ENCODE results near the gene ASIP. TPM values are rescaled to one million over a fixed set of nuclear protein-coding genes. Genes with fewer than 3 reads are reported as not detected.

ASIP gene
- total and polyA plus RNA-seq, 2 of the 4 experiments (the other 2 are of a cell fraction): not detected

- H2BK120ac ChIP-seq (ENCODE audit: low read depth, low read length): no peak overlapping the region
- TF ChIP-seq MAZ (IDR thresholded peaks at IDR 0.05; ENCODE audit: borderline replicate concordance, low read depth, low read length): no peak
- no peak for TF ChIP-seq CEBPB (IDR thresholded peaks at IDR 0.05; ENCODE audit: low read depth, low read length)
- no peak for TF ChIP-seq FOS (IDR thresholded peaks at IDR 0.05; ENCODE audit: low read depth, low read length)
- TF ChIP-seq NFE2L2 (IDR thresholded peaks at IDR 0.05; ENCODE audit: low read depth, low read length): no peak
- no peak for TF ChIP-seq MAFK (IDR thresholded peaks at IDR 0.05; ENCODE audit: low read depth, low read length)
- TF ChIP-seq RAD21 (IDR thresholded peaks at IDR 0.05; ENCODE audit: low read length): no peak
- TF ChIP-seq POLR2A (IDR thresholded peaks at IDR 0.05; ENCODE audit: low read depth, low read length): no peak
- no peak for TF ChIP-seq ELK1 (IDR thresholded peaks at IDR 0.05; ENCODE audit: borderline replicate concordance, low read depth, low read length)
- TF ChIP-seq MXI1 (IDR thresholded peaks at IDR 0.05; ENCODE audit: borderline replicate concordance, low read depth, low read length): no peak
- no peak for TF ChIP-seq CTCF (conservative IDR thresholded peaks at IDR 0.05; ENCODE audit: low read depth, low read length)
- no peak for TF ChIP-seq RFX5 (IDR thresholded peaks at IDR 0.05; ENCODE audit: low read depth, low read length)
- no peak for TF ChIP-seq USF2 (IDR thresholded peaks at IDR 0.05; ENCODE audit: low read depth, low read length)
- TF ChIP-seq SMC3 (IDR thresholded peaks at IDR 0.05; ENCODE audit: low read depth, low read length): no peak
- TF ChIP-seq CHD1 (IDR thresholded peaks at IDR 0.05; ENCODE audit: low read depth, low read length): no peak
- TF ChIP-seq BHLHE40 (IDR thresholded peaks at IDR 0.05; ENCODE audit: low read depth, low read length): no peak
- TF ChIP-seq RCOR1 (IDR thresholded peaks at IDR 0.05; ENCODE audit: insufficient replicate concordance, low read length): no peak
- no peak overlapping the region for H3K9ac ChIP-seq (ENCODE audit: low read depth, low read length)
- in situ Hi-C loops (cut with MboI; ENCODE audit: low sequenced_read_pairs) (loop anchor here (10.0 kb wide), 1 partner anchor 160 kb away; no protein-coding TSS in a partner anchor), dilution Hi-C loops (cut with HindIII; ENCODE audit: low sequenced_read_pairs, unreplicated experiment) (no loop called here), intact Hi-C loops (cut with micrococcal nuclease) (no loop called here)
- no peak overlapping the region for H3K18ac ChIP-seq (ENCODE audit: low read depth, low read length)
- no peak overlapping the region for H3K4me3 ChIP-seq (ENCODE audit: insufficient read depth, low read depth, low read length)
- no peak overlapping the region for H4K5ac ChIP-seq (ENCODE audit: low read depth, low read length)
- H3K23ac ChIP-seq (ENCODE audit: low read depth, low read length): no peak overlapping the region
- peaks cover 4% of the 10 kb centered on the region for H3K4me1 ChIP-seq (ENCODE audit: control insufficient read depth, insufficient read depth, low read length)
- H3K79me1 ChIP-seq (ENCODE audit: low read depth in 1 of 2, low read length in 2 of 2): 0 out of 4 replicates have a peak, but pooled peaks cover 0 to 8% of the 10 kb centered on the region in 2 experiments
- H4K91ac ChIP-seq (ENCODE audit: insufficient read depth, low read depth, low read length): no peak overlapping the region
- ChIA-PET CTCF (no interaction called here), POLR2A (ENCODE audit: unreplicated experiment) (no interaction called here)
- H2BK20ac ChIP-seq (ENCODE audit: low read depth, low read length): no peak overlapping the region
- no peaks in the 10 kb centered on the region for H3K36me3 ChIP-seq (ENCODE audit: control insufficient read depth, insufficient read depth, low read length)
- DNase-seq (no peak), ATAC-seq (ENCODE audit: low read depth) (no peak)
- no peak overlapping the region for H3K4me2 ChIP-seq (ENCODE audit: low read depth, low read length)
- H3K9me1 ChIP-seq (ENCODE audit: insufficient read depth, low read length): peaks cover 11% of the 10 kb centered on the region
- H3K9me3 ChIP-seq (ENCODE audit: control insufficient read depth, insufficient read depth, low read length): no peaks in the 10 kb centered on the region
- BruUV-seq (replicated peaks): no TSS peak
- H3K56ac ChIP-seq (ENCODE audit: extremely low read depth, insufficient read depth, low read length): no peak overlapping the region
- H2BK5ac ChIP-seq (ENCODE audit: low read depth, low read length, poor library complexity, severe bottlenecking): no peak overlapping the region
- H4K20me1 ChIP-seq (ENCODE audit: insufficient read depth, low read length): no peaks in the 10 kb centered on the region
- peak overlapping the region; percentile 25; the same call in 1 of the 3 replicates for H2BK15ac ChIP-seq (ENCODE audit: low read depth, low read length)
- H4K8ac ChIP-seq (ENCODE audit: low read depth in 2 of 2, low read length in 2 of 2): no peak overlapping the region
- no peaks in the 10 kb centered on the region for H3K27me3 ChIP-seq (ENCODE audit: control insufficient read depth, insufficient read depth, low read length)
- WGBS, 2 experiments (ENCODE audit: extremely low coverage in 2 of 2, insufficient read length in 1 of 2): 100% methylated on average over 1 of the region's 3 CpGs; no CpG with 5 or more reads in 1 of the 2 experiments
- no peak overlapping the region for H2AFZ ChIP-seq (replicated peaks; ENCODE audit: low read length, poor library complexity)
- H2AK5ac ChIP-seq (ENCODE audit: low read depth, low read length): peak overlapping the region; percentile 52; the same call in 1 of the 2 replicates
- H3K14ac ChIP-seq (replicated peaks; ENCODE audit: low read depth, low read length): no peak overlapping the region
- H3K4ac ChIP-seq (ENCODE audit: low read depth, low read length): no peak overlapping the region
- no peak overlapping the region for H2AK9ac ChIP-seq (replicated peaks; ENCODE audit: low read depth, low read length, poor library complexity)
- no peak overlapping the region for H3K27ac ChIP-seq (ENCODE audit: insufficient read depth, low read length)
Observed at GRCh38 chr20:34315236-34315635, 74.0 kb downstream of the ASIP start.
